HepG2 (cell line): Measurements from ENCODE around the gene PAFAH1B2. TPM values are rescaled to one million over a fixed set of nuclear protein-coding genes. Genes with fewer than 3 reads are reported as not detected.

ENCODE experiments used
- ATAC-seq: fragments of 200-7000 bp; cut with Tn5 transposase; 3 replicates; pipeline ENCODE4 v1.9.1; 2020; ENCODE audit warnings: mild to moderate bottlenecking, moderate library complexity
- BruUV-seq: library from RNA; stranded (reverse); fragments of 400-500 nt; replicated peaks from 2 replicates; lab custom pipeline; 2021; lab: Mats Ljungman, UMichigan
- CTCF ChIA-PET: fragments of 300-600 bp; formaldehyde crosslinking; extraction: SDS; loops from one replicate; lab custom pipeline; 2021; ENCODE audit warnings: low total read pairs, inconsistent platforms, low intra/inter-chr PET ratio; lab: Yijun Ruan, JAX
- POLR2A ChIA-PET: fragments of 350-600 bp; sonication (Branson Sonifier 250); formaldehyde crosslinking; loops from one replicate; lab custom pipeline; 2020; ENCODE audit warnings: antibody characterized with exemption, inconsistent platforms; lab: Yijun Ruan, JAX
- DNase-seq: peaks from one replicate; pipeline ENCODE4 v3.0.0-alpha.2; 2015; ENCODE audit warnings: low spot score
- FAIRE-seq: peaks from 3 replicates; lab custom pipeline; 2011; peaks lifted over from hg19 to GRCh38; lab: Jason Lieb, UNC
- H2AFZ ChIP-seq: one replicate; pipeline ENCODE4 v1.6.1; 2011; ENCODE audit warnings: low read length, inconsistent platforms
- H3K27ac ChIP-seq: fragments of 300-600 bp; 3 replicates; pipeline ENCODE4 v1.8.0; 2011; ENCODE audit warnings: mixed run types, mild to moderate bottlenecking, mixed read lengths, low read length, inconsistent platforms; ENCODE audit not compliant: insufficient read depth; ENCODE audit errors: extremely low read length
- H3K27me3 ChIP-seq, 2 experiments: fragments of 200-600 bp in 1 of 2; 2 replicates in 1 of 2; 3 replicates in 1 of 2; pipeline versions ENCODE4 v1.6.0 to v1.8.0; 2011; ENCODE audit warnings: low read length in 2 of 2, mild to moderate bottlenecking in 2 of 2, moderate library complexity in 2 of 2, inconsistent platforms in 1 of 2; ENCODE audit not compliant: insufficient read depth in 2 of 2, control insufficient read depth in 1 of 2
- H3K36me3 ChIP-seq, 2 experiments: fragments of 200-600 bp in 1 of 2; replicated peaks in 1 of 2; 2 replicates in 1 of 2; 3 replicates in 1 of 2; pipeline versions ENCODE4 v1.5.1 to v1.8.0; 2011; ENCODE audit warnings: low read length in 2 of 2, inconsistent platforms in 1 of 2; ENCODE audit not compliant: insufficient read depth in 2 of 2, control insufficient read depth in 1 of 2
- H3K4me1 ChIP-seq: 2 replicates; pipeline ENCODE4 v1.5.1; 2012; ENCODE audit warnings: low read length, inconsistent platforms; ENCODE audit not compliant: insufficient read depth
- H3K4me2 ChIP-seq: 2 replicates; pipeline ENCODE4 v1.6.0; 2011; ENCODE audit warnings: low read depth, low read length, inconsistent platforms
- H3K4me3 ChIP-seq, 3 experiments: fragments of 200-600 bp in 1 of 3; sonication (generic), shearing (Covaris generic) in 1 of 3; replicated peaks in 1 of 3; 2 replicates each; pipeline ENCODE4 v1.5.1; 2011 to 2016; ENCODE audit warnings: low read length in 3 of 3, inconsistent platforms in 2 of 3, low read depth in 2 of 3, mild to moderate bottlenecking in 2 of 3, control low read depth in 1 of 3, mixed read lengths in 1 of 3; ENCODE audit not compliant: insufficient read depth in 1 of 3
- H3K79me2 ChIP-seq: one replicate; pipeline ENCODE4 v1.6.1; 2011; ENCODE audit warnings: low read length, inconsistent platforms; ENCODE audit not compliant: insufficient read depth
- H3K9ac ChIP-seq: 2 replicates; pipeline ENCODE4 v1.6.0; 2011; ENCODE audit warnings: mild to moderate bottlenecking, low read depth, low read length, inconsistent platforms; ENCODE audit not compliant: insufficient read depth
- H3K9me3 ChIP-seq: 2 replicates; pipeline ENCODE4 v1.5.1; 2012; ENCODE audit warnings: mild to moderate bottlenecking, low read length
- H4K20me1 ChIP-seq: 2 replicates; pipeline ENCODE4 v1.6.0; 2011; ENCODE audit warnings: inconsistent platforms, mild to moderate bottlenecking, low read length, moderate library complexity; ENCODE audit not compliant: insufficient read depth
- ATAD3A ChIP-seq: sonication (generic); formaldehyde crosslinking; IDR thresholded peaks from 2 replicates; pipeline ENCODE4 v1.4.0; 2020; ENCODE audit warnings: missing genetic modification reagents
- CENPT ChIP-seq: sonication (generic); formaldehyde crosslinking; IDR thresholded peaks from 2 replicates; pipeline ENCODE4 v1.8.0; 2022; ENCODE audit warnings: low read depth, mild to moderate bottlenecking, moderate library complexity, missing genetic modification reagents
- HINFP ChIP-seq: sonication (generic); formaldehyde crosslinking; IDR thresholded peaks from 2 replicates; pipeline ENCODE4 v1.4.0; 2020; ENCODE audit warnings: low read depth, mild to moderate bottlenecking, missing genetic modification reagents
- HNRNPH1 ChIP-seq: fragments of 200-400 bp; formaldehyde crosslinking; optimal IDR thresholded peaks from 2 replicates; pipeline ENCODE3; 2017; ENCODE audit warnings: mild to moderate bottlenecking, low read depth, low read length
- JUND ChIP-seq: sonication (generic); formaldehyde crosslinking; IDR thresholded peaks from 2 replicates; pipeline ENCODE4 v1.8.0; 2022; ENCODE audit warnings: mild to moderate bottlenecking, missing genetic modification reagents
- MAX ChIP-seq: IDR thresholded peaks from 2 replicates; pipeline ENCODE4 v1.6.1; 2012; ENCODE audit warnings: inconsistent platforms
- NFKBIZ ChIP-seq: IDR thresholded peaks from 2 replicates; pipeline ENCODE4 v1.6.1; 2018; ENCODE audit warnings: missing genetic modification reagents, missing compliant biosample characterization
- REL ChIP-seq: sonication (generic); formaldehyde crosslinking; conservative IDR thresholded peaks from 2 replicates; pipeline ENCODE4 v1.8.0; 2022; ENCODE audit warnings: mild to moderate bottlenecking, missing genetic modification reagents, moderate library complexity
- RELA ChIP-seq: sonication (generic); formaldehyde crosslinking; IDR thresholded peaks from 2 replicates; pipeline ENCODE4 v1.4.0; 2020; ENCODE audit warnings: missing genetic modification reagents
- RFX3 ChIP-seq: IDR thresholded peaks from 2 replicates; pipeline ENCODE4 v1.6.1; 2016; ENCODE audit warnings: missing biosample characterization, missing genetic modification reagents
- SIX1 ChIP-seq: sonication (generic); formaldehyde crosslinking; IDR thresholded peaks from 2 replicates; pipeline ENCODE4 v1.4.0; 2020; ENCODE audit warnings: missing genetic modification reagents, borderline replicate concordance
- SNAI1 ChIP-seq: sonication (generic); formaldehyde crosslinking; IDR thresholded peaks from 2 replicates; pipeline ENCODE4 v1.5.0; 2020; ENCODE audit warnings: mild to moderate bottlenecking, missing genetic modification reagents, borderline replicate concordance
- SNAPC2 ChIP-seq: sonication (generic); formaldehyde crosslinking; IDR thresholded peaks from 2 replicates; pipeline ENCODE4 v1.8.1; 2022; ENCODE audit warnings: mild to moderate bottlenecking, missing genetic modification reagents
- WIZ ChIP-seq: sonication (generic); formaldehyde crosslinking; IDR thresholded peaks from 2 replicates; pipeline ENCODE4 v1.5.1; 2020; ENCODE audit warnings: mild to moderate bottlenecking, missing genetic modification reagents
- ZFYVE20 ChIP-seq: sonication (generic); formaldehyde crosslinking; IDR thresholded peaks from 2 replicates; pipeline ENCODE4 v1.8.0; 2023; ENCODE audit warnings: low read depth, mild to moderate bottlenecking, moderate library complexity, missing genetic modification reagents, borderline replicate concordance
- ZNF574 ChIP-seq: sonication (generic); formaldehyde crosslinking; IDR thresholded peaks from 2 replicates; pipeline ENCODE4 v1.4.0; 2020; ENCODE audit warnings: missing genetic modification reagents
- ZNF7 ChIP-seq: IDR thresholded peaks from 2 replicates; pipeline ENCODE4 v1.6.1; 2016; ENCODE audit warnings: missing biosample characterization, missing genetic modification reagents
- ZNF75D ChIP-seq: sonication (generic); formaldehyde crosslinking; IDR thresholded peaks from 2 replicates; pipeline ENCODE4 v1.8.1; 2023; ENCODE audit warnings: missing genetic modification reagents, mild to moderate bottlenecking, borderline replicate concordance
- in situ Hi-C: cut with HindIII; loops from 2 replicates; pipeline ENCODE4 v1.10.0; 2017; ENCODE audit warnings: low pct_unique_long_range_greater_than_20kb; ENCODE audit not compliant: extremely low pct_ligation_motif_present
- intact Hi-C: fragments of 100-400 bp; cut with micrococcal nuclease; formaldehyde crosslinking; loops from one replicate; pipeline ENCODE4 v1.10.0; 2022; ENCODE audit not compliant: unreplicated experiment
- polyA plus RNA-seq, 8 experiments: library from polyadenylated mRNA; depleted of rRNA in 3 of 8; stranded (reverse) in 7 of 8; unstranded in 1 of 8; fragments of >200 nt; fragmentation: Illumina TruSeq in 4 of 8; extraction: Trizol in 4 of 8; gene quantifications; 2 replicates each; pipeline versions ENCODE4 v1.2.1 to v1.2.3, GENCODE V29; 2011 to 2016; ENCODE audit warnings: low read depth in 4 of 8, missing spikeins in 1 of 8, mixed read lengths in 1 of 8; ENCODE audit not compliant: insufficient read depth in 1 of 8
- total RNA-seq, 5 experiments: library from RNA; depleted of rRNA; stranded (reverse); fragments of >200 nt; fragmentation: Illumina TruSeq; extraction: Trizol; gene quantifications; 2 replicates each; pipeline ENCODE4 v1.2.3, GENCODE V29; 2016; ENCODE audit warnings: low read depth in 1 of 5
- TF ChIP-seq, protein P1 (sequence below): sonication (generic); formaldehyde crosslinking; IDR thresholded peaks from 2 replicates; pipeline ENCODE4 v1.8.0; 2022; ENCODE audit warnings: missing genetic modification reagents, mild to moderate bottlenecking, moderate library complexity, borderline replicate concordance
- TF ChIP-seq, protein P2 (sequence below): sonication (generic); formaldehyde crosslinking; IDR thresholded peaks from 2 replicates; pipeline ENCODE4 v1.4.0; 2020; ENCODE audit warnings: missing genetic modification reagents

PAFAH1B2 gene
- total and polyA plus RNA-seq, 2 of the 13 experiments (the other 11 are each of a cell fraction or from before 2014, with no cell fraction given), result 28.8 to 104 TPM

DNA sequence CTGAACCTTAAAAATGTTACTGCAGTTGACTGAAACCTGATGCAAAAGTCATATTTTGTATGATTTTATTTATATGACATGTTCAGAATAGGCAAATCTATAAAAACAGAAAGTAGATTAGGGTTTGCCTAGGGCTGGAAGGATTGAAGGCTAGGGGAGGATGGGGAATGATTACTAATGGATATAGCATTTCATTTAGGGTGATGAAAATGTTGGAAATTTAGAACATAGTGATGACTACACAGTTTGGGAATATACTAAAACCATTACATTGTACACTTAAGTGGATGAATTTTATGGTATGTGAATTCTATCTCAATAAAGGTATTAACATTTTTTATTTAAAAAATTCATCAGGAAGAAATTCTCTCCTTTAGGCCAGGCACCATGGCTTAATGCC, 22.9 kb upstream of the PAFAH1B2 start:
- Histone ChIP-seq H3K9me3 (no peaks in the 10 kb centered on the region), H3K79me2 (no peaks in the 10 kb centered on the region), H3K9ac (no peak overlapping the region), H4K20me1 (no peaks in the 10 kb centered on the region), H3K4me2 (no peak overlapping the region), H3K27ac (no peak overlapping the region), H3K4me1 (no peaks in the 10 kb centered on the region), H2AFZ (no peak overlapping the region), H3K27me3 (peaks cover 0 to under 1% of the 10 kb centered on the region in 2 experiments; a peak in 2 of 5 replicates), H3K36me3 (no peaks in the 10 kb centered on the region), H3K4me3 (no peak overlapping the region)
- TF ChIP-seq, protein P1, sequence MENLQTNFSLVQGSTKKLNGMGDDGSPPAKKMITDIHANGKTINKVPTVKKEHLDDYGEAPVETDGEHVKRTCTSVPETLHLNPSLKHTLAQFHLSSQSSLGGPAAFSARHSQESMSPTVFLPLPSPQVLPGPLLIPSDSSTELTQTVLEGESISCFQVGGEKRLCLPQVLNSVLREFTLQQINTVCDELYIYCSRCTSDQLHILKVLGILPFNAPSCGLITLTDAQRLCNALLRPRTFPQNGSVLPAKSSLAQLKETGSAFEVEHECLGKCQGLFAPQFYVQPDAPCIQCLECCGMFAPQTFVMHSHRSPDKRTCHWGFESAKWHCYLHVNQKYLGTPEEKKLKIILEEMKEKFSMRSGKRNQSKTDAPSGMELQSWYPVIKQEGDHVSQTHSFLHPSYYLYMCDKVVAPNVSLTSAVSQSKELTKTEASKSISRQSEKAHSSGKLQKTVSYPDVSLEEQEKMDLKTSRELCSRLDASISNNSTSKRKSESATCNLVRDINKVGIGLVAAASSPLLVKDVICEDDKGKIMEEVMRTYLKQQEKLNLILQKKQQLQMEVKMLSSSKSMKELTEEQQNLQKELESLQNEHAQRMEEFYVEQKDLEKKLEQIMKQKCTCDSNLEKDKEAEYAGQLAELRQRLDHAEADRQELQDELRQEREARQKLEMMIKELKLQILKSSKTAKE, result no peak
- TF ChIP-seq HNRNPH1, result no peak
- no peak for TF ChIP-seq SNAPC2 (CRISPR knock-in tag)
- TF ChIP-seq MAX, result no peak
- no peak for TF ChIP-seq NFKBIZ (CRISPR knock-in tag)
- TF ChIP-seq, protein P2, sequence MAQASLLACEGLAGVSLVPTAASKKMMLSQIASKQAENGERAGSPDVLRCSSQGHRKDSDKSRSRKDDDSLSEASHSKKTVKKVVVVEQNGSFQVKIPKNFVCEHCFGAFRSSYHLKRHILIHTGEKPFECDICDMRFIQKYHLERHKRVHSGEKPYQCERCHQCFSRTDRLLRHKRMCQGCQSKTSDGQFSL (CRISPR knock-in tag), result no peak
- TF ChIP-seq JUND (CRISPR knock-in tag), result no peak
- TF ChIP-seq ZFYVE20 (CRISPR knock-in tag), result no peak
- TF ChIP-seq WIZ (CRISPR knock-in tag), result no peak
- TF ChIP-seq ZNF7 (CRISPR knock-in tag), result no peak
- no peak for TF ChIP-seq REL (CRISPR knock-in tag)
- no peak for TF ChIP-seq RELA (CRISPR knock-in tag)
- TF ChIP-seq SNAI1 (CRISPR knock-in tag), result no peak
- no peak for TF ChIP-seq CENPT (CRISPR knock-in tag)
- no peak for TF ChIP-seq ATAD3A
- TF ChIP-seq HINFP (CRISPR knock-in tag), result no peak
- no peak for TF ChIP-seq RFX3 (CRISPR knock-in tag)
- TF ChIP-seq SIX1 (CRISPR knock-in tag), result no peak
- no peak for TF ChIP-seq ZNF75D
- no peak for TF ChIP-seq ZNF574 (CRISPR knock-in tag)
- ChIA-PET CTCF (no interaction called here), POLR2A (no interaction called here)
- FAIRE-seq, result no peak
- no peak for DNase-seq
- in situ Hi-C loops (no loop called here), intact Hi-C loops (no loop called here)
- BruUV-seq, result no TSS peak
- no peak for ATAC-seq
